HG03571 (cell line): ENCODE data around the gene CLK4.
A peak's percentile ranks its signal among the peaks of the same experiment; 100 is the strongest.

ENCODE experiments used
- ATAC-seq: cut with Tn5 transposase; IDR thresholded peaks from one replicate; pipeline ENCODE4 v1.9.1; 2021; ENCODE audit not compliant: unreplicated experiment

CLK4 gene

GRCh38 chr5:178626484-178627258 lies at the start of gene CLK4:
CLK4 (minus strand) TSS chr5:178627050; CDS start chr5:178623416, 3,634 bp downstream.
- peak; percentile 73 for ATAC-seq

- ATAC-seq: no peak
Observed at GRCh38 chr5:178675922-178676321, 49.1 kb upstream of the CLK4 start.

GRCh38 chr5:178674334-178674733 lies 47.5 kb upstream of the CLK4 start:
- ATAC-seq: no peak

- no peak for ATAC-seq
Observed at GRCh38 chr5:178673801-178674295, 47.0 kb upstream of the CLK4 start.

- no peak for ATAC-seq
Observed at GRCh38 chr5:178672630-178673029, 45.8 kb upstream of the CLK4 start.

GRCh38 chr5:178671602-178672144 lies 44.8 kb upstream of the CLK4 start:
- ATAC-seq: no peak

GRCh38 chr5:178670351-178670885 lies 43.6 kb upstream of the CLK4 start:
- no peak for ATAC-seq

GRCh38 chr5:178668579-178668978 lies 41.7 kb upstream of the CLK4 start:
- ATAC-seq: no peak

- ATAC-seq: no peak
Observed at GRCh38 chr5:178667688-178668087, 40.8 kb upstream of the CLK4 start.

GRCh38 chr5:178667101-178667500 lies 40.3 kb upstream of the CLK4 start:
- no peak for ATAC-seq

- no peak for ATAC-seq
Observed at GRCh38 chr5:178664141-178664540, 37.3 kb upstream of the CLK4 start.

GRCh38 chr5:178662541-178662860 lies 35.7 kb upstream of the CLK4 start:
- no peak for ATAC-seq

GRCh38 chr5:178661836-178662540 lies 35.1 kb upstream of the CLK4 start:
- ATAC-seq: no peak

GRCh38 chr5:178651046-178651810 lies 24.4 kb upstream of the CLK4 start:
- ATAC-seq: no peak

- no peak for ATAC-seq
Observed at GRCh38 chr5:178650214-178650613, 23.4 kb upstream of the CLK4 start.

GRCh38 chr5:178649580-178649979 lies 22.7 kb upstream of the CLK4 start:
- no peak for ATAC-seq

GRCh38 chr5:178644826-178645545 lies 18.1 kb upstream of the CLK4 start:
- ATAC-seq: no peak

- no peak for ATAC-seq
Observed at GRCh38 chr5:178642351-178642909, 15.6 kb upstream of the CLK4 start.

GRCh38 chr5:178641711-178642110 lies 14.9 kb upstream of the CLK4 start:
- ATAC-seq: no peak
